Measurements from ENCODE around the gene ANKMY1.

- no peak for TF ChIP-seq MAFK (IDR thresholded peaks at IDR 0.05; ENCODE audit: partially characterized antibody)
- no peak for TF ChIP-seq CTCF (IDR thresholded peaks at IDR 0.05)
- no peak for TF ChIP-seq POLR2A (IDR thresholded peaks at IDR 0.05; ENCODE audit: low read length)
- no peak for TF ChIP-seq HOXB13 (CRISPR knock-in tag; IDR thresholded peaks at IDR 0.05; ENCODE audit: low read depth)
- no peak for TF ChIP-seq RFX5 (IDR thresholded peaks at IDR 0.05)
These were observed 117.0 kb downstream of the ANKMY1 start for GRCh38 chr2:240440704-240441320.
